Measurements from ENCODE around the gene ABHD8. TPM values are rescaled to one million over a fixed set of nuclear protein-coding genes. Genes with fewer than 3 reads are reported as not detected.

ABHD8 gene
- total and polyA plus RNA-seq, 2 donors (not counting 1 experiment from before 2014, with no cell fraction given): 3.9 to 16.8 TPM

GRCh38 chr19:17347361-17347760 is 44.1 kb upstream of the ABHD8 start:
- no peaks in the 10 kb centered on the region for H4K20me1 ChIP-seq (ENCODE audit: control insufficient read depth, extremely low read depth, insufficient read depth, low read length)
- H3K79me2 ChIP-seq (ENCODE audit: control insufficient read depth, insufficient read depth, low read length): no peaks in the 10 kb centered on the region
- H3K27ac ChIP-seq (ENCODE audit: insufficient read depth, low read length): no peak overlapping the region
- H3K4me1 ChIP-seq (ENCODE audit: control insufficient read depth, extremely low read depth, insufficient read depth, low read length): no peaks in the 10 kb centered on the region
- H3K4me3 ChIP-seq (replicated peaks in 1 of 4; ENCODE audit: control extremely low read depth in 1 of 4, insufficient read depth in 1 of 4, low read depth in 3 of 4, low read length in 4 of 4): no peak overlapping the region
- no peak overlapping the region for H2AFZ ChIP-seq (ENCODE audit: low read length)
- H3K9me3 ChIP-seq (ENCODE audit: control insufficient read depth, insufficient read depth, low read depth, low read length): no peaks in the 10 kb centered on the region
- H3K9ac ChIP-seq (ENCODE audit: insufficient read depth, low read length): no peak overlapping the region
- DNase-seq (ENCODE audit: low read depth in 2 of 2): no peak
- H3K27me3 ChIP-seq (ENCODE audit: control insufficient read depth, insufficient read depth, low read length): peaks cover 3% of the 10 kb centered on the region
- TF ChIP-seq CTCF (conservative IDR thresholded peaks at IDR 0.05 in 1 of 2, IDR thresholded peaks at IDR 0.05 in 1 of 2; ENCODE audit: low read depth in 1 of 2, low read length in 2 of 2): no peak
- TF ChIP-seq EZH2 (IDR thresholded peaks at IDR 0.05; ENCODE audit: low read length, missing control alignments): no peak
- no peaks in the 10 kb centered on the region for H3K36me3 ChIP-seq (ENCODE audit: control insufficient read depth, insufficient read depth, low read length)
- H3K4me2 ChIP-seq (ENCODE audit: extremely low read depth, insufficient read depth, low read length): no peak overlapping the region

DNA sequence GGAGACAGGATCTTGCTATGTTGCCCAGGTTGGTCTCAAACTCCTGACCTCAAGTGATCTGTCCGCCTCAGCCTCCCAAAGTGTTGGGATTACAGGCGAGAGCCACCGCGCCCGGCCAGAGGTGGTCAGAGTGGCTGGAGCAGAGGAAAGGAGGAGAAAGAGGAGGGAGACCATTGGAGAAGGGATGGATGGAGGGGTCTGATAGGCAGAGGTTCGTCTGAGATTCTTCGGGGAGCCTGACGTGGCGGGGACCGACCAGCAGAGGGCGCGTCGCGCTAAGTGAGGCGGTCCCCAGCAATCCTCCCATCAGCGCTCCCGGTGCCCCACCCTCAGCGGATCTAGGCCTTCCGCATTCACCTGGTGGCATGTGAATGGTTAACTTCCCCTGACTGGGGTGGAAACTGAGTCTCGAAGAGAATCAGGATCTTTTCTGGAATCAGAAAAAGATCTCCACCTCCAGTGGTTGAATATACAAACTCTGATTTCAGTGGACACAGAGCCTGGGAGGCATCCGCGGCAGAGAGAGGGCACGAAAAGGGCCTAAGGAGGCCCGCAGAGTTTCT is 43.0 kb upstream of the ABHD8 start:
- H3K9ac ChIP-seq (ENCODE audit: insufficient read depth, low read length): no peak overlapping the region
- no peaks in the 10 kb centered on the region for H3K4me1 ChIP-seq (ENCODE audit: control insufficient read depth, extremely low read depth, insufficient read depth, low read length)
- peaks cover 3% of the 10 kb centered on the region for H3K36me3 ChIP-seq (ENCODE audit: control insufficient read depth, insufficient read depth, low read length)
- no peaks in the 10 kb centered on the region for H3K9me3 ChIP-seq (ENCODE audit: control insufficient read depth, insufficient read depth, low read depth, low read length)
- TF ChIP-seq EZH2 (IDR thresholded peaks at IDR 0.05; ENCODE audit: low read length, missing control alignments) (no peak), CTCF (conservative IDR thresholded peaks at IDR 0.05 in 1 of 2, IDR thresholded peaks at IDR 0.05 in 1 of 2; ENCODE audit: low read depth in 1 of 2, low read length in 2 of 2) (peak; percentile 89 to 91)
- H3K4me2 ChIP-seq (ENCODE audit: extremely low read depth, insufficient read depth, low read length): no peak overlapping the region
- no peak overlapping the region for H3K4me3 ChIP-seq (replicated peaks in 1 of 4; ENCODE audit: control extremely low read depth in 1 of 4, insufficient read depth in 1 of 4, low read depth in 3 of 4, low read length in 4 of 4)
- H2AFZ ChIP-seq (ENCODE audit: low read length): no peak overlapping the region
- no peak overlapping the region for H3K27ac ChIP-seq (ENCODE audit: insufficient read depth, low read length)
- no peaks in the 10 kb centered on the region for H3K79me2 ChIP-seq (ENCODE audit: control insufficient read depth, insufficient read depth, low read length)
- DNase-seq (ENCODE audit: low read depth in 2 of 2): peak; percentile 47 to 54
- peaks cover 3% of the 10 kb centered on the region for H3K27me3 ChIP-seq (ENCODE audit: control insufficient read depth, insufficient read depth, low read length)
- H4K20me1 ChIP-seq (ENCODE audit: control insufficient read depth, extremely low read depth, insufficient read depth, low read length): no peaks in the 10 kb centered on the region

- no peaks in the 10 kb centered on the region for H3K79me2 ChIP-seq (ENCODE audit: control insufficient read depth, insufficient read depth, low read length)
- no peak overlapping the region for H3K27ac ChIP-seq (ENCODE audit: insufficient read depth, low read length)
- no peaks in the 10 kb centered on the region for H3K27me3 ChIP-seq (ENCODE audit: control insufficient read depth, insufficient read depth, low read length)
- no peak for DNase-seq (ENCODE audit: low read depth in 2 of 2)
- H3K9ac ChIP-seq (ENCODE audit: insufficient read depth, low read length): no peak overlapping the region
- peaks cover 3% of the 10 kb centered on the region for H3K36me3 ChIP-seq (ENCODE audit: control insufficient read depth, insufficient read depth, low read length)
- H4K20me1 ChIP-seq (ENCODE audit: control insufficient read depth, extremely low read depth, insufficient read depth, low read length): no peaks in the 10 kb centered on the region
- no peaks in the 10 kb centered on the region for H3K9me3 ChIP-seq (ENCODE audit: control insufficient read depth, insufficient read depth, low read depth, low read length)
- TF ChIP-seq EZH2 (IDR thresholded peaks at IDR 0.05; ENCODE audit: low read length, missing control alignments): no peak
- no peak for TF ChIP-seq CTCF (conservative IDR thresholded peaks at IDR 0.05 in 1 of 2, IDR thresholded peaks at IDR 0.05 in 1 of 2; ENCODE audit: low read depth in 1 of 2, low read length in 2 of 2)
- H3K4me2 ChIP-seq (ENCODE audit: extremely low read depth, insufficient read depth, low read length): no peak overlapping the region
- H2AFZ ChIP-seq (ENCODE audit: low read length): no peak overlapping the region
- H3K4me3 ChIP-seq (replicated peaks in 1 of 4; ENCODE audit: control extremely low read depth in 1 of 4, insufficient read depth in 1 of 4, low read depth in 3 of 4, low read length in 4 of 4): no peak overlapping the region
- H3K4me1 ChIP-seq (ENCODE audit: control insufficient read depth, extremely low read depth, insufficient read depth, low read length): peaks cover 3% of the 10 kb centered on the region
Observed at GRCh38 chr19:17341845-17342244, 38.6 kb upstream of the ABHD8 start.
